ENCODE measurements around the gene LILRA1. TPM values are rescaled to one million over a fixed set of nuclear protein-coding genes. Genes with fewer than 3 reads are reported as not detected.
"Not testable (repeated sequence)": the region's sequence is repeated elsewhere in the genome, so short reads cannot be mapped to it uniquely, and the experiment has no call there.

LILRA1 gene
- total RNA-seq, 1 donor from 2014 or later: not detected

GRCh38 chr19:54570316-54570715 is 23.1 kb upstream of the LILRA1 start:
- intact Hi-C loops (cut with micrococcal nuclease): loop anchor here (5.0 kb wide), 1 partner anchor 183 kb away; no protein-coding TSS in a partner anchor
- H3K4me1 Mint-ChIP-seq (ENCODE audit: low read depth): peaks cover 21% of the 10 kb centered on the region
- H3K27me3 Mint-ChIP-seq (ENCODE audit: low read depth): peaks cover 14% of the 10 kb centered on the region

GRCh38 chr19:54571715-54572615 is 21.5 kb upstream of the LILRA1 start:
- DNase-seq (ENCODE audit: low spot score); H3K36me3 Mint-ChIP-seq (ENCODE audit: low read depth); H3K9me3 Mint-ChIP-seq; H3K4me3 Mint-ChIP-seq (ENCODE audit: low read depth); H3K27ac Mint-ChIP-seq: not testable (repeated sequence)
- intact Hi-C loops (cut with micrococcal nuclease): loop anchor here (5.0 kb wide), 1 partner anchor 185 kb away; no protein-coding TSS in a partner anchor
- H3K27me3 Mint-ChIP-seq (ENCODE audit: low read depth): peaks cover 12% of the 10 kb centered on the region
- peaks cover 21% of the 10 kb centered on the region for H3K4me1 Mint-ChIP-seq (ENCODE audit: low read depth)

More at GRCh38 chr19:54570316-54570715, 23.1 kb upstream of the LILRA1 start:
- H3K27ac Mint-ChIP-seq: no peak overlapping the region
- H3K4me3 Mint-ChIP-seq (ENCODE audit: low read depth): no peak overlapping the region
- H3K36me3 Mint-ChIP-seq (ENCODE audit: low read depth): no peaks in the 10 kb centered on the region
- no peak for DNase-seq (ENCODE audit: low spot score)
- no peaks in the 10 kb centered on the region for H3K9me3 Mint-ChIP-seq

- no peaks in the 10 kb centered on the region for H3K9me3 Mint-ChIP-seq
- H3K36me3 Mint-ChIP-seq (ENCODE audit: low read depth): no peaks in the 10 kb centered on the region
- DNase-seq (ENCODE audit: low spot score): no peak
- H3K27me3 Mint-ChIP-seq (ENCODE audit: low read depth): peaks cover 8% of the 10 kb centered on the region
- no peak overlapping the region for H3K27ac Mint-ChIP-seq
- peaks cover 18% of the 10 kb centered on the region for H3K4me1 Mint-ChIP-seq (ENCODE audit: low read depth)
- H3K4me3 Mint-ChIP-seq (ENCODE audit: low read depth): no peak overlapping the region
- intact Hi-C loops (cut with micrococcal nuclease): loop anchor here (5.0 kb wide), 1 partner anchor 186 kb away; no protein-coding TSS in a partner anchor
Observed at GRCh38 chr19:54572696-54573311, 20.6 kb upstream of the LILRA1 start.

GRCh38 chr19:54573330-54573872 is 20.0 kb upstream of the LILRA1 start, which contains the start of gene LILRA2:
Gene LILRA2, plus strand, starts transcription at chr19:54573790. Its CDS starts 89 bp downstream, at chr19:54573879.
- Mint-ChIP-seq H3K36me3 (ENCODE audit: low read depth) (no peaks in the 10 kb centered on the region), H3K9me3 (no peaks in the 10 kb centered on the region), H3K27ac (no peak within 1 kb of the TSS), H3K4me1 (ENCODE audit: low read depth) (peaks cover 15% of the 10 kb centered on the region), H3K27me3 (ENCODE audit: low read depth) (peaks cover 8% of the 10 kb centered on the region), H3K4me3 (ENCODE audit: low read depth) (no peak within 1 kb of the TSS)
- intact Hi-C loops (cut with micrococcal nuclease): loop anchor here (5.0 kb wide), 1 partner anchor 186 kb away; no protein-coding TSS in a partner anchor
- DNase-seq (ENCODE audit: low spot score): no peak

- DNase-seq (ENCODE audit: low spot score): no peak
- Mint-ChIP-seq H3K4me1 (ENCODE audit: low read depth) (peaks cover 13% of the 10 kb centered on the region), H3K4me3 (ENCODE audit: low read depth) (no peak overlapping the region), H3K9me3 (no peaks in the 10 kb centered on the region), H3K27ac (no peak overlapping the region), H3K27me3 (ENCODE audit: low read depth) (peaks cover 8% of the 10 kb centered on the region), H3K36me3 (ENCODE audit: low read depth) (no peaks in the 10 kb centered on the region)
- intact Hi-C loops (cut with micrococcal nuclease): loop anchor here (5.0 kb wide), 1 partner anchor 187 kb away; no protein-coding TSS in a partner anchor
Observed at GRCh38 chr19:54574051-54574450, 19.4 kb upstream of the LILRA1 start.

GRCh38 chr19:54574527-54575056 is 18.8 kb upstream of the LILRA1 start:
- intact Hi-C loops (cut with micrococcal nuclease): loop anchor here (5.0 kb wide), 1 partner anchor 187 kb away; no protein-coding TSS in a partner anchor
- Mint-ChIP-seq H3K4me1 (ENCODE audit: low read depth) (peaks cover 13% of the 10 kb centered on the region), H3K27ac (no peak overlapping the region), H3K27me3 (ENCODE audit: low read depth) (peaks cover 12% of the 10 kb centered on the region), H3K9me3 (no peaks in the 10 kb centered on the region), H3K4me3 (ENCODE audit: low read depth) (no peak overlapping the region), H3K36me3 (ENCODE audit: low read depth) (no peaks in the 10 kb centered on the region)
- no peak for DNase-seq (ENCODE audit: low spot score)

- Mint-ChIP-seq H3K4me1 (ENCODE audit: low read depth) (peaks cover 13% of the 10 kb centered on the region), H3K27me3 (ENCODE audit: low read depth) (peaks cover 12% of the 10 kb centered on the region)
- H3K27ac Mint-ChIP-seq; H3K36me3 Mint-ChIP-seq (ENCODE audit: low read depth); DNase-seq (ENCODE audit: low spot score); intact Hi-C loops (cut with micrococcal nuclease); H3K4me3 Mint-ChIP-seq (ENCODE audit: low read depth); H3K9me3 Mint-ChIP-seq: not testable (repeated sequence)
Observed at GRCh38 chr19:54575205-54575604, 18.2 kb upstream of the LILRA1 start.

- peaks cover 12% of the 10 kb centered on the region for H3K27me3 Mint-ChIP-seq (ENCODE audit: low read depth)
- peaks cover 13% of the 10 kb centered on the region for H3K4me1 Mint-ChIP-seq (ENCODE audit: low read depth)
- H3K4me3 Mint-ChIP-seq (ENCODE audit: low read depth): no peak overlapping the region
- intact Hi-C loops (cut with micrococcal nuclease): no loop called here
- no peak overlapping the region for H3K27ac Mint-ChIP-seq
- no peak for DNase-seq (ENCODE audit: low spot score)
- H3K36me3 Mint-ChIP-seq (ENCODE audit: low read depth): no peaks in the 10 kb centered on the region
- no peaks in the 10 kb centered on the region for H3K9me3 Mint-ChIP-seq
Observed at GRCh38 chr19:54576411-54576976, 16.9 kb upstream of the LILRA1 start.

- intact Hi-C loops (cut with micrococcal nuclease): no loop called here
- no peak for DNase-seq (ENCODE audit: low spot score)
- no peak overlapping the region for H3K4me3 Mint-ChIP-seq (ENCODE audit: low read depth)
- peaks cover 10% of the 10 kb centered on the region for H3K27me3 Mint-ChIP-seq (ENCODE audit: low read depth)
- peaks cover 11% of the 10 kb centered on the region for H3K4me1 Mint-ChIP-seq (ENCODE audit: low read depth)
- H3K27ac Mint-ChIP-seq: no peak overlapping the region
- no peaks in the 10 kb centered on the region for H3K36me3 Mint-ChIP-seq (ENCODE audit: low read depth)
- H3K9me3 Mint-ChIP-seq: no peaks in the 10 kb centered on the region
Observed at GRCh38 chr19:54577334-54577733, 16.1 kb upstream of the LILRA1 start.

- H3K36me3 Mint-ChIP-seq (ENCODE audit: low read depth); H3K4me3 Mint-ChIP-seq (ENCODE audit: low read depth); intact Hi-C loops (cut with micrococcal nuclease); H3K9me3 Mint-ChIP-seq; H3K27ac Mint-ChIP-seq; DNase-seq (ENCODE audit: low spot score); H3K4me1 Mint-ChIP-seq (ENCODE audit: low read depth): not testable (repeated sequence)
- peaks cover 11% of the 10 kb centered on the region for H3K27me3 Mint-ChIP-seq (ENCODE audit: low read depth)
Observed at GRCh38 chr19:54578268-54578667, 15.2 kb upstream of the LILRA1 start.

GRCh38 chr19:54586397-54586796 is 7.0 kb upstream of the LILRA1 start:
- no peak for DNase-seq (ENCODE audit: low spot score)
- H3K36me3 Mint-ChIP-seq (ENCODE audit: low read depth): no peaks in the 10 kb centered on the region
- intact Hi-C loops (cut with micrococcal nuclease): no loop called here
- no peak overlapping the region for H3K4me3 Mint-ChIP-seq (ENCODE audit: low read depth)
- H3K4me1 Mint-ChIP-seq (ENCODE audit: low read depth): no peaks in the 10 kb centered on the region
- H3K27ac Mint-ChIP-seq: no peak overlapping the region
- no peaks in the 10 kb centered on the region for H3K9me3 Mint-ChIP-seq
- H3K27me3 Mint-ChIP-seq (ENCODE audit: low read depth): peaks cover 13% of the 10 kb centered on the region

GRCh38 chr19:54587026-54587425 is 6.4 kb upstream of the LILRA1 start:
- no peak for DNase-seq (ENCODE audit: low spot score)
- Mint-ChIP-seq H3K27ac (no peak overlapping the region), H3K4me1 (ENCODE audit: low read depth) (no peaks in the 10 kb centered on the region), H3K4me3 (ENCODE audit: low read depth) (no peak overlapping the region), H3K36me3 (ENCODE audit: low read depth) (no peaks in the 10 kb centered on the region), H3K27me3 (ENCODE audit: low read depth) (peaks cover 13% of the 10 kb centered on the region), H3K9me3 (no peaks in the 10 kb centered on the region)
- intact Hi-C loops (cut with micrococcal nuclease): no loop called here

Data from activated T-helper 2 cell treated with anti-CD3 and anti-CD28 coated beads, Interferon-gamma antibody, Interleukin-2, Interleukin-4, amounts not matched to agents 10 μg/mL and 5 μg/mL and 100 μg/mL, durations not matched to agents 14 hours and 24 hours and 36 hours (primary cell).